Measurements from ENCODE around the gene CDK11A.
"Not testable (repeated sequence)": the region's sequence is repeated elsewhere in the genome, so short reads cannot be mapped to it uniquely, and the experiment has no call there.

Gene CDK11A

DNA sequence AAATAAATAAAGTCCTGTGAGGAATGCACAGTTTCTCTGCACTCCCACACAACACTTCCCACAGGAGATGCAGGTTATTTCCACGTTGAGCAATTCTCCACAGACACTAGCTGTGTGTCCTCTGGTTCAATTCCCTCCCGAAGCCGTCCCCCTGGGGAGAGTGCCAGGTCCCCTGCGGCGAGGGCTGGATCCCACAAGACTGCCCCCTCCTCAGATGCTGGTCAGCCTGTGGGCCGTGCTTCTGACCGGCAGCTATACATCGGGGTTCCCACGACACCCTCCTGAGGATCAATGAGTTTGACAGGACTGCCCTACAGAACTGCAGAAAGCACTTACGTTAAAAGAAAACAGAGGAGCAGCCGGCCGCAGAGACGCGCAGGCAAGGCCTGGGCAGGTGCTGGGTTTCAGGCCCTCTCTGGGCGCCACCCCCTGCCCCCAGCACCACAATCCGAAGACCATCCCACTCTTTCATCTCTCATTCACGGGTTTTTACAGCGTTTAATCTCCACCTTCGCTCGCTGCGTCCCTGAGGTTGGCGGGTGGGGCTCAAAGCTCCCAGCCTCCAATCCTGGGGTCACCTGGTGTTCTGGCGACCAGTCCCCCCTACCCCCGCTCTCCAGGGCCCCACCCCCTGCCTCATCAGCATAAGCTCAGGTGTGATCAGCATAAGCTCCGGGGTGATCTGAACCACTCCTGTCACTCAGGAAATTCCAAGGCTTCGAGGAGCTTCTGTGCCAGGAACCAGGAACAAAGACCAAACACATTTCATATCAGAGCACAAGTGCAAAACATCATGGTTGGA lies 40.9 kb downstream of the CDK11A start:
- no peak overlapping the region for H3K4me3 ChIP-seq (ENCODE audit: low read length)
- no peak for TF ChIP-seq ZNF274 (IDR thresholded peaks at IDR 0.05; ENCODE audit: low read depth, low read length)

DNA sequence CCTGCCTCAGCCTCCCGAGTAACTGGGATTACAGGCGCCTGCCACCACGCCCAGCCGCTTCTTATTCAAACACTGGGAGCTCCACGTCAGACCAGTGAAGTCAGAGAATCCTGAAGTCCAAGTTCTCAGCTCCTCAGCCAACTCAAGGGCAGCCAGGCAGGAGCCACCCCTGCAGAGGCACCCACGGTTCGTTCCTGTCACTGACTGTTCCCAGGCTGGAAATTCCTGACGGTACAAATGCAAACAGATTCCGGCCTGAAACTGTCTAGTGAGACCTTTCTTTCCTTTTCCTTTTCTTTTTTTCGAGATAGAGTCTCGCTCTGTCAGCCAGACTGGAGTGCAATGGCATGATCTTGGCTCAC lies 43.3 kb downstream of the CDK11A start:
- no peak for TF ChIP-seq ZNF274 (IDR thresholded peaks at IDR 0.05; ENCODE audit: low read depth, low read length)
- H3K4me3 ChIP-seq (ENCODE audit: low read length), result no peak overlapping the region

DNA sequence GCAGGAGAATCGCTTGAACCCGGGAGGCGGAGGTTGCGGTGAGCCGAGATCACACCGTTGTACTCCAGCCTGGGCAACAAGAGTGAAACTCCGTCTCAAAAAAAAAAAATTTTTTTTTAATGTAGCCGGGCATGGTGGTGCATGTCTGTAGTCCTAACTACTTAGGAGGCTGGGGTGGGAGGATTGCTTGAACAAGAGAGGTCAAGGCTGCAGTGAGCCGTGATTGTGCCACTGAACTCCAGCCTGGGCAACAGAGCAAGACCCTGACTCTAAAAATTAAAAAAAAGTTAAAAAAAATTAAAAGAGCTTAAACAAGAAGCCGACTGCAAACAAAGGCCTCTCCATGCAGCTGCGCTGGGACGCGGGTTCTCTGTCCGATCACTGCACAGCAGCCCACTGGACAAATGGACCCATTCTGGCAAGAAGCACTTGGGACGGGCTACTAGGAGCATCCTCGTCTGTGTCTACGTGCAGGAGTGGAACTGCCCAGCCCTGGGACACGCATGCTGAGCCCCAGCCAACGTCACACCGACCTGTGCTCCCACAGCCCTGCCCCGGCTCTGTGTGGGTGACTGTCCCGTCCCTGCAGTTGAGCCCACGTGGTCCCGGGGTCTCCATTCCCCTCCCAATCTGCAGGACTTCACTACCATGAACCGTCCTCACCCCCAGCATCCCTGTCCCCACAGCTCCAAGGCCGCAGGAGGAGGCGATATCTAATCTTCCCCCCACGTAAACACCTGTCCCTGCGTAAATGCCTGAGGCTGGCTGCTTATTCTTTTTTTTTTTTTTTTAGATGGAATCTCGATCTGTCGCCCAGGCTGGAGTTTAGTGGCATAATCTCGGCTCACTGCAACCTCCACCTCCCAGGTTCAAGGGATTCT lies 43.9 kb downstream of the CDK11A start:
- H3K4me3 ChIP-seq (ENCODE audit: low read length), result no peak overlapping the region
- TF ChIP-seq ZNF274 (IDR thresholded peaks at IDR 0.05; ENCODE audit: low read depth, low read length), result no peak

DNA sequence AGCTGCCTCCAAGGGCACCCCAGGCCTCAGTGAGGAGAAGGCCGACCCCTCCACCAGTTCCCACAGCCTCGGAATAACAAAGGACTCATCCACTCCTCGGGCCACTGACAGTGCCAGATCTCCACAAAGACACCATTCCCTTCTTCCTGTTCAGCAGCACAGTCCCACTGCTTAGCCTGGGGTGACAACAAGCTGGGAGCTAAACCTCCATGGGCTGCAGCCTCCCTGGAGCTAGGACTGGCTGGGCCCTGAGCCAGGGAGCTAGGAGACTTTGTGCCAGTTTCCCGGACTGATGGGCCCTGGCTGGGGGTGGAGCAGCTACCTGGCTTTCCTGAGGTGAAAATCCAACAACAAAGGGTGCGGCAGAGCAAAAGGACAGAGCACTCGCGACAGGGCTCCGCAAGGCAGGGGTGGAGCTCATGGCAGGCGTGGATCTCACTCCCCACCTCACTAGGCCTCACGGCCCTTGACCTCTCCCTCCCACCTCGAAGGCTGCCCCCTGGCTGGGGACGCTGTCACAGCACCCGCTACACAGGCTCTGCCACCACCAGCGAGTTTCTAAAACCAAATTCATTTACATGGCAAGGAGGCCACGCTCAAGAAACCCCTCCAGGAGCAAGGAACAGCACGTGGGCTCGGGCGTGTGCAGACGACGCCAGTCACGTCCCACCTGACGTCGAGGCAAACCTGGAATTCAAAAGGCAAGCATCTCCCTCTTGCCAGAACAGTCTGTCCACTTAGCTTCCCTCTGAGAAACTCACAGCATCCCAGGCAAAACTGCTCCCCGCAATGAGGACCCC lies 45.4 kb downstream of the CDK11A start:
- H3K4me3 ChIP-seq (ENCODE audit: low read length), result peak overlapping the region; percentile 4; the same call in 1 of the 2 replicates

DNA sequence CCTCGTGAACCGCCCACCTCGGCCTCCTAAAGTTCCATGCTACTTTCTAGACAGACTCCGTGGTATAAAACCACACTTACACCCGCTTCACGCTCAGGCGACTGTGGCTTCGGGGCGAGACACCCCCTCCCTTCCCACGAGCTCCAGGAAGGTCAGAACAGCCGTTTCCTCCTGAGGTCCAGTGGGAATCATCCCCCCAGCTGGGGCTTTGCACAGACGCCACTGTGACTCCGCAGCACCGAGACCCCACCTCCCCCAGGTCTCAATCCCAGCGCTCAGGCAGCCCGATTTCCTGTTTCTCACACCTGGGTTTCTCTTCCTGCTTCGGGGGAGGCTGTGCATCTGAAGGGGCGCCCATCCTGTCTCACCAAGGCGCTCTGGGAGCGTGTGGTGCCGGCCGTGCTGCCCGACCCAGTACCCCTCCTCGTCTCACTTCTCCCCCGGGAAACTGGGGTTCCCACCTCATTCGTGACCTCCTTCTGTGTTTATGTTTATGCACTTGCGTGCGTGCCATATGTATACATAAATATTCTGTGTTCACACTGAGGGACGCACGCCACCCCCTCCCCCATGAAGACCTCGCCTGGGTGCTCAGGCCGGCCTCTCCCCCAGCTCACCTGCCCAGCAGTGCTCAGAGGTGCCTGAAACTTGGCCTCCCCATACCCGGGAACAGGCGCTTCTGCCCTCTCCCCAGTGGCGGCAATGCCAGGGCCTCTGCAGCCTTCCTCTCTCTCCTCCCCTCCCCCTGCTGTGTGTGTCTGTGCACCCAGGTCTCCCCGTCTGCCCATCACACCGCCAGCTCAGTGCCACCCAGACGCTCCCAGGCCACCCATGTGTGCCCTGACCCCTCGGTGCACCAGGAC lies 46.2 kb downstream of the CDK11A start:
- H3K4me3 ChIP-seq (ENCODE audit: low read length), result peak overlapping the region; percentile 4; the same call in 1 of the 2 replicates
- no peak for TF ChIP-seq ZNF274 (IDR thresholded peaks at IDR 0.05; ENCODE audit: low read depth, low read length)

More for the DNA sequence above, 45.4 kb downstream of the CDK11A start:
- no peak for TF ChIP-seq ZNF274 (IDR thresholded peaks at IDR 0.05; ENCODE audit: low read depth, low read length)

DNA sequence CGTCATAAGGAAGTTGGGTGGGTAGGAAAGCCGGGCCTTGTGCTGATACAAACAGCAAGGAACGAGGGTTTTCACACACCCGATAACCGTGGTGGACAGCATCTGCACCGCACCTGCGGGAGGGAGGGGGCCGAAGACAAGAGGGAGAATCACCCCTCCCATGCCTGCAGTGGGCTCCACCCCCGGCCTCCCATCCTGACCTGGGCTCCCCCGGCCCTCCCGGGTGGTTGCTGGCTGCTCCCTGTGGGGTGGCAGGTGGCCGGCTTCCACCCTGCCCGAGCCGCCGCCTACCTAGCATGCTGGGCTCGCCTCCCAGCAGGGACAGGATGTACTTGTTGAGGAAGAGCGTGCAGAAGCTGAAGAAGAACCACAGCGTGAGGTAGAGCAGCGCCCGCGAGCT lies 48.1 kb downstream of the CDK11A start:
- not testable (repeated sequence) for H3K4me3 ChIP-seq (ENCODE audit: low read length)

DNA sequence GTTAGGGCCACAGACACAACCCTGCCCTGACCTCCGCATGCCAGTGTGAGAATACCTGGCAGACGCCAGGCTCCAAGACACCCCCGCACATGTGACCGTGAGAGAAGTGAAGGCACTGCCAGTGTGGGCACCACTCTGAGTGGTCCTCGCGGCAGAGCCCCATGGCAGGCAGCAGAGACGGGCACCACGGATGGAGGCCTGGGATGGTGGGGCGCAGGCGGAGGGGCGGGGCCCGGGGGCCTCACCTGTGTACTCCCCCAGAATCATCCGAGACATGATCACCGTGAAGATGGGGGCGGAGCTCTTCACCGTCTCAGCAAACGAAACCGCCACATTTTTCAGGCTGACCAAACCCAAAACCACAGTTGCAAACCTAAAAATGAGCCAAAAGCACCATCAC lies 48.9 kb downstream of the CDK11A start:
- H3K4me3 ChIP-seq (ENCODE audit: low read length), result not testable (repeated sequence)

DNA sequence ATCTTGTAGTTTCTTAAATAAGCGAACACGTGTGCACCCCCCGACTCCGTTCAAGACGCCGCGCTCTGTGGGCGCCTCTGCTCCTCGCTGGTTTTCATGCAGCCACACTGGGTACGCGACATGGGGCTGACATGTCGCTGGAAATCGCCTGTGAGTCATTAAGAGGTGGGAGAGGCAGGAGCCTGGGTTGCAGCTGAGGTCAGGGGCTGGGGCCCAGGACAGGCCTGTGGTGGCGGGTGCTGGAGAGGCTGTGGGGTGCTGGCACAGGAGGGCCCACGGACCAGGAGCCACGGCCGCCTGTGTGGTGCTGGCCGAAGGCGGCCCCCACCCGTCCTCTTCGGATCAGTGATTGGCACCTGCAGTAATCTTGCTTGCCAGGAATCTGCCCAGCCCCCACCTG lies 49.4 kb downstream of the CDK11A start:
- H3K4me3 ChIP-seq (ENCODE audit: low read length), result not testable (repeated sequence)

DNA sequence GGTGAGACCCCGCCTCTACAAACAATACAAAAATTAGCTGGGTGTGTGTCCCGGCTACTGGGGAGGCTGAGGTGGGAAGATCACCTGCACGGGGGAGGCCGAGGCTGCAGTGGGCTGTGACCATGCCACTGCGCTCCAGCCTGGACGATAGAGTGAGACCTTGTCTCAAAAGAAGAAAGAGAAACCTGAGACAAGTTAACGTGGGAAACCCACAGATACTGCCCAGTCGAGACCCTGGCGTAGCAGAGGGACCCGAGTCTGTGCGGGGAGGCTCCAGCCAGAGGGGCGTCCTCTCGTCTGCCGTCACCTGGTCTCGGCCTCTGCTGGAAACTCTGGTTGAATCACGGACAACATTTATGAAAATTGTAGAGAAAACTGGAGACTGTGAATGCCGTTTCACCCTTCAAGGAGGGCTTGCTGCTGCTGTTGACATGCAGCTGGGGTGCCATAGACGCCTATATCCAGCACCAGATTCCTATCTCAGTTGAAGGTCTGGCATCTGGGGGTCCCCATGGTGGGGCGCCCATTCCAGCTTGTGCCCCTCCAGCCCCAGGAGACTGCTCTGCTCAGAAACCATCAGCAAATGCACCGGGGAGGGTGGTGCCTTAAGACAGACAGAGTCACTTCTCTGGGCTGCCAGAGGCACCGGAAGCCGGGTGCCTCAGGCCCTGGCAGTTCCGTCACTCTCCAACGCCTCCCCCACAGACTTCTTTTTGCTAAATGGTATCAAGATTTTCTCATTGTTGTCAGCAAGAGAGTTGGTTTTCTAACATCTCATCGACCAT lies 51.8 kb downstream of the CDK11A start:
- TF ChIP-seq ZNF274 (IDR thresholded peaks at IDR 0.05; ENCODE audit: low read depth, low read length), result no peak
- H3K4me3 ChIP-seq (ENCODE audit: low read length), result no peak overlapping the region

DNA sequence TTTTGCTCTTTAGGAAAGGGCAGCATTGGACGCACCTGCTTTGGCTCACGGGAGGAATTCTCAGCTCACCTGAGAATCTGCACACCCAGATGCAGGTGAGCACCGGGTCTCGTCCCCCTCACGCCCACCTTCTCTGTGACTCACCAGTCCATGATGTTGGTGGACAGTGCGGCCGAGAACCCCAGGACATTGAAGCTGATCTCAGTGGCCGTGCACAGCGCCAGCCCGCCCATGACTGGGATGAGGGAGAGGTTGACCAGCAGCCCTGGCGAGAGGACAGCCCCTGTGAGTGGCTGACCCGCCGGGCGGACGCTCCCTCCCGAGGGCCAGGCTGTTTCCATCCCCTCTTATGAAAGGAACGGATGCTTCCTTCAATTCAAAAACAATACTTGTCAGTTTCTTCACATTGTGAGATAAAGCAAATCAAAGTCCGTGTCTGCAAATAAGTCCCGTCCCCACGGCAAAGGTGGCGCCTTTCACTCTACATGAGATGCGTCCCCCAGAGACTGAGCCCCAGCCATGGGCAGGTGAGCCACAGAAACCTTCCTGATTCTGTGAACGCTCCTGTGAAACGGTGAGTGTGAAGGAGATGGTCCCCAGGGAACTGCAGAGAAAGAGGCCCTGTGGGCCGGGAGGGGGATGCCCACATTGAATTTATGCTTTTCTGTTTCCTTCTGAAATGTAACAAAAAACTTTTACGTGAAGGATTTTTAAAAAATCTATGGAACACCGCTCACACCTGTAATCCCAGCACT lies 52.6 kb downstream of the CDK11A start:
- no peak for TF ChIP-seq ZNF274 (IDR thresholded peaks at IDR 0.05; ENCODE audit: low read depth, low read length)
- no peak overlapping the region for H3K4me3 ChIP-seq (ENCODE audit: low read length)

DNA sequence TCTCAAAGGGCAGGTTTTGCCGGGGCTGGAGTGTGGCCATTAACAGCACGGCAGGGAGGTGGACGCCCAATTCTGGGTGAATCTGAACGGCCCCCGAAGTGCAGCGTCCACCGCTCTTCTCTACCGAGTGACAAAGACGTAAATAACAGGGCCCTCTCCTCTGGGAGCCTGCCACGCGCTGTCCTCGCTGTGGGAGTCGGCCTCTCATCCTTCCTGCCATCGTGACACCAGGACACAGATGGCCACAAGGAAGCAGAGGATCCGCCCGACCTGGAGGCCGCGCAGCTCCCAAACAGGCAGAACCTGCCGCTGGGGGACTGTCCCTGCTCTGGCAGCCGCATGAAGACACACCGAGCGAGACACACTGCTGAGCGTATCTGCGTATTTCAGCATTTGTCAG lies 53.3 kb downstream of the CDK11A start:
- no peak overlapping the region for H3K4me3 ChIP-seq (ENCODE audit: low read length)
- no peak for TF ChIP-seq ZNF274 (IDR thresholded peaks at IDR 0.05; ENCODE audit: low read depth, low read length)

Data from GM08714 (cell line).